IPS-18a (cell line): ENCODE results near the gene EIF4E2.
"Not testable (repeated sequence)": the region's sequence is repeated elsewhere in the genome, so short reads cannot be mapped to it uniquely, and the experiment has no call there.

Source experiments
- H3K27ac ChIP-seq: one replicate; pipeline ENCODE4 v1.5.1; 2013; ENCODE audit warnings: low read length
- H3K27me3 ChIP-seq: one replicate; pipeline ENCODE4 v1.6.1; 2013; ENCODE audit warnings: mild to moderate bottlenecking, low read length; ENCODE audit not compliant: control insufficient read depth, insufficient read depth
- H3K36me3 ChIP-seq: one replicate; pipeline ENCODE4 v1.6.1; 2013; ENCODE audit warnings: low read depth, low read length; ENCODE audit not compliant: control insufficient read depth
- H3K4me1 ChIP-seq: one replicate; pipeline ENCODE4 v1.6.1; 2013; ENCODE audit warnings: low read depth, low read length; ENCODE audit not compliant: control insufficient read depth
- H3K4me3 ChIP-seq: one replicate; pipeline ENCODE4 v1.5.1; 2013; ENCODE audit warnings: low read length
- H3K9ac ChIP-seq: one replicate; pipeline ENCODE4 v1.6.1; 2013; ENCODE audit warnings: mild to moderate bottlenecking, low read length, moderate library complexity
- H3K9me3 ChIP-seq: one replicate; pipeline ENCODE4 v1.6.1; 2013; ENCODE audit warnings: low read depth, low read length; ENCODE audit not compliant: control insufficient read depth

The EIF4E2 gene

DNA sequence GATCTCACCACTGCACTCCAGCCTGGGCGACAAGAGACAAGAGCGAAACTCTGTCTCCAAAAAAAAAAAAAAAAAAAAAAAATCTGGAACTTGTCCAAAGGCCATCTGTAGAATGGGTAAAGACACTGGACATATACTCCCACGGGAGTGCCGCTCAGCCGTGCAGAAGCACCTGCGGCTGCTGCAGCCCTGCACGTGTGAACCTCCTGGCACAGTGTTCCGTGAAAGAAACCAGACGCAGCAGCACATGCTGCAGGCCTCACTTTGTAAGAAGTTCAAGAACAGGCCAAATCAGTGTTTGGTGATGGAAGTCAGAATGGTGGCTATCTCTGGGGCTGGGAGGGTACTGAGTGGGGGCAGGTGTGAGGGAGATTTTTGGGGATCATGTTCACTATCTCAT, 18.1 kb upstream of the EIF4E2 start:
- Histone ChIP-seq H3K9ac (no peak overlapping the region), H3K27ac (no peak overlapping the region), H3K4me1 (no peaks in the 10 kb centered on the region), H3K4me3 (no peak overlapping the region), H3K9me3 (no peaks in the 10 kb centered on the region), H3K27me3 (no peaks in the 10 kb centered on the region), H3K36me3 (no peaks in the 10 kb centered on the region)

DNA sequence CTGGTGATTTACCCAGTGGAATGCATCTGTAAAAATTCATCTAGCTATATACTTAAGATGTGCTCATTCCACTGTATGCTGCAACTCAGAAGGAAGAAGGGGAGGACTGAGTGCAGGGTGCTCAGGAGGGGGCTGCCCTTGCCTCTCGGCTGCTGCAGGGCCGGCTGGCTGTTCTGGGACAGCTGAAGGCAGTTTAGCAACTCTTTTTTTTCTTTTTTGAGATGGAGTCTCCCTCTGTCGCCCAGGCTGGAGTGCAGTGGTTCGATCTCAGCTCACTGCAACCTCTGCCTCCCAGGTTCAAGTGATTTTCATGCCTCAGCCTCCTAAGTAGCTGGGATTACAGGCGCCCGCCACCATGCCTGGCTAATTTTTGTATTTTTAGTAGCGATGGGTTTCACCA, 17.7 kb upstream of the EIF4E2 start:
- H3K4me3 ChIP-seq, H3K9me3 ChIP-seq, H3K9ac ChIP-seq, H3K27me3 ChIP-seq, H3K27ac ChIP-seq, H3K36me3 ChIP-seq, H3K4me1 ChIP-seq: not testable (repeated sequence)

DNA sequence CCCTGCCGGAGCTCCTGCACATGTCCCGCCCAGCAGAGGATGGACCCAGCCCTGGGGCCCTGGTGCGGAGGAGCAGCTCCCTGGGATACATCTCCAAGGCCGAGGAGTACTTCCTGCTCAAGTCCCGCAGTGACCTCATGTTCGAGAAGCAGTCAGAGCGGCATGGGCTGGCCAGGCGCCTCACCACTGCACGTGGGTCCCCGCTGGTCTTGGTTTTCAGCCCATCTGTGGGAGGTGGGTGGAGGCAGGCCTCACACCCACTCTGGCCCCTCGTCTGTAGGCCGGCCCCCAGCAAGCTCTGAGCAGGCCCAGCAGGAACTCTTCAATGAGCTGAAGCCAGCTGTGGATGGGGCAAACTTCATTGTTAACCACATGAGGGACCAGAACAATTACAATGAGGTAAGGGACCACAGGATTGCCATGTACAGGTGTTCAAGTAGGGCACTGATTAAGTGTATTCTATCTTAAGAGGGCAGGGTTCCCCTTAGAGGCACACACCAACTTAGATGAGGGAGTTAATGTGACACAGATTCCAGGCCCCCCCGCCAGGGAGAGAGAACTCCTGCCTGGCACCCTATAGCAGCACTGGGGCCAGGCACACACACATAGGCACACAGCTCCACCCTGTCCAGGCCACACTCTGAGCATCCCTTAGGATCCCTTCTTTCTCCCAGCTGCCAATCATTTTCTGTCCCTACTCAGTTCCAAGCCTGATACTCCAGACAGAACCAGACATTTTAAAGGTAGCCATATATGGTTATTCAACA, 16.4 kb upstream of the EIF4E2 start:
- no peak overlapping the region for H3K4me3 ChIP-seq
- no peak overlapping the region for H3K9ac ChIP-seq
- no peaks in the 10 kb centered on the region for H3K27me3 ChIP-seq
- H3K36me3 ChIP-seq: no peaks in the 10 kb centered on the region
- H3K9me3 ChIP-seq: no peaks in the 10 kb centered on the region
- peaks cover 3% of the 10 kb centered on the region for H3K4me1 ChIP-seq
- no peak overlapping the region for H3K27ac ChIP-seq

DNA sequence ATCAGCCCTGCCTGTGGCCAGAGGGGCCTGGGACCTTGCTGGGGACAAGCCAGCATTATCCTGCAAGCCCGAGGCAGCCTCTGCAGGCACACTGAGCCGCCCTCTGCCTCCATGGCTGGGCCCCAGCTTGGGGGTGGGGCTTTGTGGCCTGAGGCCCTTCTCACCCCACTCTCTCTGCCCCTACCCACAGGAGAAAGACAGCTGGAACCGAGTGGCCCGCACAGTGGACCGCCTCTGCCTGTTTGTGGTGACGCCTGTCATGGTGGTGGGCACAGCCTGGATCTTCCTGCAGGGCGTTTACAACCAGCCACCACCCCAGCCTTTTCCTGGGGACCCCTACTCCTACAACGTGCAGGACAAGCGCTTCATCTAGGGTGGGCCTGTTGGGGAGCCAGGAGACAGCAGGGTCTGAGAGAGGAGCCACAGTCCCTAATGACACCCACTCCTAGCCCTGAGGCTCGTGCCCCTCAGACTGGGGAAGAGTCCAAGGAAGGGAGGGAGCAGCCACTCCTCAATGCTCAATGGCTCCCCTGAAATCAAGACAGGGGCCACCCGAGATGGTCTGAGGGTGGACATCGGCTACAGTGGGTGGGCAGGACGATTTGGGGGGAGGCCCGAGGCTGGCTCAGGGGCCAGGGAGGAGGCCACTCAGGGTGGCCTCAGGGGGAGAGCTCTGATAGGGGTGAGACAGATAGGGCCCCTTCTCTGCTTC, 15.4 kb upstream of the EIF4E2 start:
- Histone ChIP-seq H3K27ac (no peak overlapping the region), H3K4me1 (peaks cover 8% of the 10 kb centered on the region), H3K9me3 (no peaks in the 10 kb centered on the region), H3K27me3 (no peaks in the 10 kb centered on the region), H3K9ac (no peak overlapping the region), H3K4me3 (no peak overlapping the region), H3K36me3 (no peaks in the 10 kb centered on the region)

DNA sequence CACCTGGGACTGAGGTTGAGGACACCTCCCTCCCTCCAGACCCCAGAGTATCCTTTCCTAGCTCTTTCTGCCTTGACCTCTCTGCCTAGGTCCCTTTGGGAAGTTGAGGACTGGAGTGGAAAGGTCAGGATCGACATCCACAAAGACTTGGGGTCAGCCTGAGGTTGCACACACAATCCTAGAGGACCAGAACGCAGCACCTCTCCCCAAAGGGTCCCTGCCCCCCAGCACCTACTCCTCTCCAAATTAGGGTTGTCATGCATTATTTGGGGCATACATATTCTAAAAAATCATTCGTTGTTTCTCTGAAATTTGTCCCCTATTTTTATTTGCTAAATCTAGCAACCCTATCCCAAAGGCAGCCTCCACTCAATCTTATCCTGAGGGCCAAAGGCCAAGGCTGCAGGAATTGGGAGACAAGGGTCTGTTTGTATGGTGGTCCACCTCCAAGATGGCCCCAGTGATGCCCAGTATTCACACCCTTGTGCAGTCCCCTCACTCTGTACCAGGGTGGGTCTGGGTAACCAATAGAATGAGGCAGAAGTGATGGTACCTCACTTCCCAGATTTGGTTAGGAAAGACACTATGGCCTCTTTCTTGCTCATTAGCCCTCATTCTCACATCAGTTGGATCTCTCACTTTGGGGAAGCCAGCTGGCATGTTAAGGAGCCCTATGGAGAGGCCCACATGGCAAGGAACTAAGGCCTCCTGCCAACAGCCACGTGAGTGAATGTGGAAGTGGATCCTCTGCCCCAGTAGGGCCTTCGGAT, 14.5 kb upstream of the EIF4E2 start:
- Histone ChIP-seq H3K27ac (no peak overlapping the region), H3K4me3 (no peak overlapping the region), H3K36me3 (no peaks in the 10 kb centered on the region), H3K27me3 (no peaks in the 10 kb centered on the region), H3K9ac (no peak overlapping the region), H3K9me3 (no peaks in the 10 kb centered on the region), H3K4me1 (peaks cover 8% of the 10 kb centered on the region)

DNA sequence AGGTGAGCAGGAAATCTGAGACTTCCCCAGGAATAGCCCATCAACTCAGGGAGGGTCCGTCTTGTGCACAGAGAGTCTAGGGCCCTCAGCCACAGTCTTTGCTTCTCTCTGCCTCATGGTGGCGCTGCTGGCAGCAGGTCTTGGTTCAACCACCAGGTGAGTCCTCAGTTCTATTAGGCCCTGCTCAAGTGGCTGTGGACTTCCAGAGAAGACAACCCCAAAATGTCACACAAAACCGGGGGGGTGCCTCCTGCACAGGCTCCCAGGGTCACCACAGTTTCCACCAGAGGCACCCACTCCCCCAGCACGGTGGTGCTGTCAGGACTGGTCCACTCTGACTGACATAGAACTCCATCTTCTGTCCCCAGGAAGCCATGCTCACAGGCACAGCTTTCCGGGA, 13.4 kb upstream of the EIF4E2 start:
- Histone ChIP-seq H3K27me3 (no peaks in the 10 kb centered on the region), H3K4me3 (no peak overlapping the region), H3K4me1 (peaks cover 8% of the 10 kb centered on the region), H3K36me3 (no peaks in the 10 kb centered on the region), H3K9ac (no peak overlapping the region), H3K9me3 (no peaks in the 10 kb centered on the region), H3K27ac (no peak overlapping the region)

DNA sequence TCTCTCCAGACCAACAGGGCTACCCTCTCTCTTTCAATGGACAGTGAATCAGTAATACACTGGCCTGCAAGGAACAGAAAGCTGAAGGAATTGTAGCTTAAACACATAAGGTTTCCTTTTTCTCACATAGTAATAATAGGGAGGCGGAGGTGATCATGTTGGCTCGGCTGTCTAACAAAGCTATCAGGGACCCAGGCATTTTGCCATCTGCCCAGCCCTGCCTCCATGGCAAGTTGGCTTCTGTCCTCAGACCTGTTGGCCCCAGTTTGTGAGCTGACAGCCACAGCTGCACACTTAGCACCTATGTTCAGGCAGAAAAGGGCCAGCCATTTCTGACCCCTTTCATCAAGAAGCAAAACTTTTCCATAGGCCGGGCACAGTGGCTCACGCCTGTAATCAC, 13.0 kb upstream of the EIF4E2 start:
- Histone ChIP-seq H3K4me3 (no peak overlapping the region), H3K36me3 (no peaks in the 10 kb centered on the region), H3K4me1 (peaks cover 8% of the 10 kb centered on the region), H3K9me3 (no peaks in the 10 kb centered on the region), H3K27ac (no peak overlapping the region), H3K9ac (no peak overlapping the region), H3K27me3 (no peaks in the 10 kb centered on the region)

DNA sequence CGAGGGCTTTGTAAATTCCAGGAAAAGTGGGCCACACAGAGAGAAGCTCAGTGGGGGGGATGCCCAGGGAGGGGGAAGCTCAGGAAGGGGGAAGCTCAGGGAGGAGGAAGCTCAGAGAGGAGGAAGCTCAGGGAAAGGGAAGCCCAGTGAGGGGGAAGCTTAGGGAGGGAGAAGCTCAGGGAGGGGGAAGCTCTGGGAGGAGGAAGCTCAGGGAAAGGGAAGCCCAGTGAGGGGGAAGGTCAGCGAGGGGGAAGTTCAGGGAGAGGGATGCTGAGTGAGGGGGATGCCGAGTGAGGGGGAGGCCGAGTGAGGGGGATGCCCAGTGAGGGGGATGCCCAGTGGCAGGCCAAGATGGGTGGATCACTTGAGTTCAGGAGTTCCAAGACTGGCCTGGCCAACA, 11.8 kb upstream of the EIF4E2 start:
- H3K4me1 ChIP-seq: peaks cover 8% of the 10 kb centered on the region
- no peak overlapping the region for H3K9ac ChIP-seq
- no peaks in the 10 kb centered on the region for H3K9me3 ChIP-seq
- H3K36me3 ChIP-seq: no peaks in the 10 kb centered on the region
- H3K4me3 ChIP-seq: no peak overlapping the region
- H3K27me3 ChIP-seq: no peaks in the 10 kb centered on the region
- H3K27ac ChIP-seq: no peak overlapping the region

DNA sequence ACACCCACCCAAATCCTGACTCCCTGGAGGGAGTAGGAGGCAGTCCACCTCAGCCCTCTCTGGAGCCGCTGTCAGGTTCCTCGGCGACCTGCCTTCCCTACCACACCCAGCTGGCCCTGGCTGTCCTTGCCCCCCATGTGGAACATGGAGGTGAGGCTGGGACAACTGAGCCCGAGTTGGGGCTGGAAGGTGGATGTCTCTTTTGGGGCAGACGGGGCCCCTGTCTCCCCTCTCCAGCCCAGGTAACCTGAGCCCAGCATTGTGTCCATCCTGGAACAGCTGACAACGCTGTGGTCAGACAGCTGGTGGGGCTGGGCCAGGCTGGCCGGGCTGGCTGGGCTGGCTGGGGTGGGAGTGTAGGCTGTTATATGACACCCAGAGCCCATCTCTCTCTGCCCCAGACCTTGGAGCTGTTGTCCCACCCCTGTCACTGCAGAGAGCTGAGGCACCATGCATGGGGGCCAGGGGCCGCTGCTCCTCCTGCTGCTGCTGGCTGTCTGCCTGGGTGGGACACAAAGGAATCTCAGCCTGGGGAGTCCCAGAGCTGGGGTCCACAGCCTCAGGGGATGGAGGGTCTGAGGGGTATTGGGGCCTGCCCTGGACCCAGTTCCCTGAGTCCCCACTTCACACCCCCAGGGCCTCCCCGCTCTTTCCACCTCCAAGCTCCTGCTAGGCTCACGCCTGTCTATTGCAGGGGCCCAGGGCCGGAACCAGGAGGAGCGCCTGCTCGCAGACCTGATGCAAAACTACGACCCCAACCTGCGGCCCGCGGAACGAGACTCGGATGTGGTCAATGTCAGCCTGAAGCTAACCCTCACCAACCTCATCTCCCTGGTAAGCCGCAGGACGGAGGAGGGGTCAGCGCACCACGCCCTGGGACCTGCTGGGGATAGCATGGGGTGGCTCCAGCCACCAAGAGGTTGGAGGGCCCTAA, 10.9 kb upstream of the EIF4E2 start, which contains the start of gene CHRNG:
CHRNG (plus strand) TSS at position 395 of the 934 bp plus-strand sequence; CDS start at position 451, 56 bp downstream.
- H3K4me1 ChIP-seq: peaks cover 8% of the 10 kb centered on the region
- H3K4me3 ChIP-seq: no peak within 1 kb of the TSS
- no peak within 1 kb of the TSS for H3K27ac ChIP-seq
- H3K9ac ChIP-seq: no peak within 1 kb of the TSS
- H3K9me3 ChIP-seq: no peaks in the 10 kb centered on the region
- H3K27me3 ChIP-seq: no peaks in the 10 kb centered on the region
- H3K36me3 ChIP-seq: no peaks in the 10 kb centered on the region

DNA sequence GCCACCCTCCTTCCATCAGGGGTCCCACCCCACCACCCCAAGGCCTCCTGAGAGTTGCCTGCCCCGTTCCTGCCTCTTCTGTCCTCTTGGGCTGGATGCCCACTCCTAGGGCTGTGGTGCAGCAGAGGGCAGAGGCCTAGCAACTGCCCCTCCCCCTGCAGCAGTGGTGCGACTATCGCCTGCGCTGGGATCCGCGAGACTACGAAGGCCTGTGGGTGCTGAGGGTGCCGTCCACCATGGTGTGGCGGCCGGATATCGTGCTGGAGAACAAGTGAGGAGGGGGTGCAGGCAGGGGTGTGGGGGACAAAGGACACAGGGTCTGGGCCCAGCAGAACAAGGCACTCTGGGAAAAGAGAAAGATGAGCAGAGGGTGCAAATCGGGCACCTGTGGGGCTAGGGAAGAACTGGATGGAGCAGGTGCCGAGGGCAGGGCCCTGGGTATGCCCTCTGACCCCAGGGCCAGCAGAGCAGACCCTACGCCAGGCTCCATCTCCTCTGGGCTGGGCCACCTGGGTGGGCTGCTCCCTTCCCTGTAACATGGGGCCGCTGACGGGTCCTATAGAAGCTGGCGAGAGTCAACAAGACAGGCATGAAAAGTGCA, 9.9 kb upstream of the EIF4E2 start:
- Histone ChIP-seq H3K4me1 (peaks cover 8% of the 10 kb centered on the region), H3K27me3 (no peaks in the 10 kb centered on the region), H3K27ac (no peak overlapping the region), H3K4me3 (no peak overlapping the region), H3K36me3 (no peaks in the 10 kb centered on the region), H3K9me3 (no peaks in the 10 kb centered on the region), H3K9ac (no peak overlapping the region)
